Peyer's patch (tissue), 4 donors: Measurements from ENCODE around the gene MGMT.

Experiments
- POLR2A ChIP-seq, 2 donors: fragments of 450-650 bp; IDR thresholded peaks; one replicate each; pipeline ENCODE4 v1.5.1; 2017; ENCODE audit warnings: antibody characterized with exemption in 2 of 2, mild to moderate bottlenecking in 2 of 2, moderate library complexity in 2 of 2
- TF ChIP-seq, protein P1 (sequence below), 6 experiments: fragments of 450-650 bp in 4 of 6; fragments of 200-600 bp in 2 of 6; sonication (generic) in 1 of 6; IDR thresholded peaks; one replicate each; pipeline ENCODE4 v1.5.1; 2017 to 2019; ENCODE audit warnings: antibody characterized with exemption in 6 of 6, mild to moderate bottlenecking in 3 of 6, moderate library complexity in 1 of 6

DNA sequence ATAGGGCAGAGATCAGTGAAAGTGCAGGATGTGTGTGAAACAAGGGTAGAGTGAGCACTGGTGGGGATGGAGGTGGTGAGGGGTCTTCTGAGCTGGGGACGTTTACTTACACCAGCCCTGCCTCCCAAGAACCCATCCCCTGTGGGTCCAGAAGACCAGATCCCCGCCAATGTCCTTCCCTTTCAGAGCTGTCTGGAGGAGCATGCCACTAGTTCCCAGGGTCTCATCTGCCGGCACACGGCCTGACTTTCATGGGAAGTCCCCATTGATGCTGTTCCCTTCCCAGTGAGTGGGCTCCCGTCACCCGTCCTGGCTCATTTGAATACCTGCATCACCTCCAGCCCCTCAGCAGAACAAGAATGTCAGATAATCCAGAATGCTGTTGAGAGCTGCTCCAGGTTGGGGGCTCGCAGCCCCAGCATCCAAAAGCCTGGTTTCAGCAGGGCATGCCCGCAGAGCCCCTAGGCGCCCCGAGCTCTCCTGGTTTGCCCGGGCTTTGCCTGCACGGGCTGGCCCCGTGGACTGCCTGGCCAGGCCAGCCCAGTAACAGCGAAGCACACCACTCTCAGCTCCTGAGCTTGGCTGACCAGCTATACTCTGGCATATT is 246.7 kb downstream of the MGMT start:
- TF ChIP-seq, protein P1, sequence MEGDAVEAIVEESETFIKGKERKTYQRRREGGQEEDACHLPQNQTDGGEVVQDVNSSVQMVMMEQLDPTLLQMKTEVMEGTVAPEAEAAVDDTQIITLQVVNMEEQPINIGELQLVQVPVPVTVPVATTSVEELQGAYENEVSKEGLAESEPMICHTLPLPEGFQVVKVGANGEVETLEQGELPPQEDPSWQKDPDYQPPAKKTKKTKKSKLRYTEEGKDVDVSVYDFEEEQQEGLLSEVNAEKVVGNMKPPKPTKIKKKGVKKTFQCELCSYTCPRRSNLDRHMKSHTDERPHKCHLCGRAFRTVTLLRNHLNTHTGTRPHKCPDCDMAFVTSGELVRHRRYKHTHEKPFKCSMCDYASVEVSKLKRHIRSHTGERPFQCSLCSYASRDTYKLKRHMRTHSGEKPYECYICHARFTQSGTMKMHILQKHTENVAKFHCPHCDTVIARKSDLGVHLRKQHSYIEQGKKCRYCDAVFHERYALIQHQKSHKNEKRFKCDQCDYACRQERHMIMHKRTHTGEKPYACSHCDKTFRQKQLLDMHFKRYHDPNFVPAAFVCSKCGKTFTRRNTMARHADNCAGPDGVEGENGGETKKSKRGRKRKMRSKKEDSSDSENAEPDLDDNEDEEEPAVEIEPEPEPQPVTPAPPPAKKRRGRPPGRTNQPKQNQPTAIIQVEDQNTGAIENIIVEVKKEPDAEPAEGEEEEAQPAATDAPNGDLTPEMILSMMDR (IDR thresholded peaks at IDR 0.05): no peak
- no peak for TF ChIP-seq POLR2A (IDR thresholded peaks at IDR 0.05)
